Stimulated activated CD8-positive, alpha-beta memory T cell treated with anti-CD3 and anti-CD28 coated beads, Interleukin-15, amount 100 ng/mL, for 1 hour (primary cell): ENCODE results near the gene ZNF438.

ENCODE experiments used
- DNase-seq: peaks from one replicate; pipeline ENCODE4 v3.0.0-alpha.2; 2020; ENCODE audit warnings: low read depth

ZNF438 gene

GRCh38 chr10:30847642-30848041, 184.0 kb downstream of the ZNF438 start:
- no peak for DNase-seq

GRCh38 chr10:30847199-30847598, 184.5 kb downstream of the ZNF438 start:
- DNase-seq, result no peak

GRCh38 chr10:30846710-30847109, 185.0 kb downstream of the ZNF438 start:
- no peak for DNase-seq

GRCh38 chr10:30842894-30843293, 188.8 kb downstream of the ZNF438 start:
- DNase-seq, result no peak

- DNase-seq, result no peak
Measured at GRCh38 chr10:30842185-30842584, 189.5 kb downstream of the ZNF438 start.

- no peak for DNase-seq
Measured at GRCh38 chr10:30840395-30841050, 191.1 kb downstream of the ZNF438 start.

- no peak for DNase-seq
Measured at GRCh38 chr10:30839652-30840051, 192.0 kb downstream of the ZNF438 start.

GRCh38 chr10:30836406-30836805, 195.3 kb downstream of the ZNF438 start:
- DNase-seq, result no peak

- DNase-seq, result no peak
Measured at GRCh38 chr10:30835146-30835545, 196.5 kb downstream of the ZNF438 start.

- DNase-seq, result no peak
Measured at GRCh38 chr10:30834651-30835050, 197.0 kb downstream of the ZNF438 start.

- DNase-seq, result no peak
Measured at GRCh38 chr10:30834153-30834552, 197.5 kb downstream of the ZNF438 start.

- no peak for DNase-seq
Measured at GRCh38 chr10:30833628-30833970, 198.1 kb downstream of the ZNF438 start.

- no peak for DNase-seq
Measured at GRCh38 chr10:30832749-30833627, 198.7 kb downstream of the ZNF438 start.

- no peak for DNase-seq
Measured at GRCh38 chr10:30832001-30832748, 199.5 kb downstream of the ZNF438 start.

GRCh38 chr10:30831426-30831825, 200.2 kb downstream of the ZNF438 start:
- DNase-seq, result no peak

- no peak for DNase-seq
Measured at GRCh38 chr10:30830315-30831230, 201.1 kb downstream of the ZNF438 start.

- no peak for DNase-seq
Measured at GRCh38 chr10:30829901-30830300, 201.8 kb downstream of the ZNF438 start.

- no peak for DNase-seq
Measured at GRCh38 chr10:30828680-30829079, 203.0 kb downstream of the ZNF438 start.

GRCh38 chr10:30828164-30828563, 203.5 kb downstream of the ZNF438 start:
- no peak for DNase-seq

- no peak for DNase-seq
Measured at GRCh38 chr10:30827531-30828120, 204.0 kb downstream of the ZNF438 start.

GRCh38 chr10:30826679-30827078, 205.0 kb downstream of the ZNF438 start:
- no peak for DNase-seq
